GM21825 (cell line): Measurements from ENCODE around the gene TENT4A.

Source experiments
- ATAC-seq: cut with Tn5 transposase; IDR thresholded peaks from one replicate; pipeline ENCODE4 v1.9.1; 2021; ENCODE audit warnings: mild to moderate bottlenecking, moderate library complexity; ENCODE audit not compliant: unreplicated experiment

Gene TENT4A

GRCh38 chr5:6791031-6791430, 77.8 kb downstream of the TENT4A start:
- no peak for ATAC-seq

DNA sequence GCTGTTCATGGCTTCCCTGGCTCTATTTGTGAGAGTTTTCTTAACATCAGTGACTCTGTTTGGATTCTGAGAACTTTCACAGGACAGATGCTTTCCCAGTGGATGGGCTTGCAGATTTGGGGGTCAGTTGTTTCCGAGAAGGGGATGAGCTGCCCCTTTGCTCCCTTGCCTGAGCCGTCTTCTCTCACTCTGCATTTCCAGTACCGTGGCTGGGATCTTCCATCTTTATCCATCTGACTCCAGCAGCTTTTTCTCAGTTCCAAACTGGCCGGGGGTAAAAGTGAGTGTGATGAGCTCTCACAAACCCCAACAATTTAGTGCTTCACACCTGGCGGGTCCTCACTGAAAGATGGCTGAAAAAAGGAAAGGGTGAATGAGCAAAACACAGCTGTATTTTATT, 79.1 kb downstream of the TENT4A start:
- no peak for ATAC-seq

- ATAC-seq, result no peak
Observed at GRCh38 chr5:6792911-6793471, 79.8 kb downstream of the TENT4A start.

GRCh38 chr5:6801236-6801635, 88.0 kb downstream of the TENT4A start:
- no peak for ATAC-seq

- no peak for ATAC-seq
Observed at GRCh38 chr5:6803981-6804550, 90.8 kb downstream of the TENT4A start.

- ATAC-seq, result no peak
Observed at GRCh38 chr5:6804766-6805501, 91.7 kb downstream of the TENT4A start.

- no peak for ATAC-seq
Observed at GRCh38 chr5:6805841-6806240, 92.6 kb downstream of the TENT4A start.
